T-helper 22 cell (primary cell): ENCODE measurements around the gene ULK3.
A peak's percentile ranks its signal among the peaks of the same experiment; 100 is the strongest.
"Not testable (repeated sequence)": the region's sequence is repeated elsewhere in the genome, so short reads cannot be mapped to it uniquely, and the experiment has no call there.

Experiments
- DNase-seq: peaks from one replicate; pipeline ENCODE4 v3.0.0-alpha.2; 2020; ENCODE audit warnings: low read depth

ULK3 gene

GRCh38 chr15:74842581-74843444 lies at the start of gene ULK3:
TSS of gene ULK3 (minus strand) at chr15:74843156. CDS start at chr15:74843105, 51 bp downstream.
- DNase-seq = peak; percentile 90

- no peak for DNase-seq
Observed at GRCh38 chr15:74892313-74892712, 49.4 kb upstream of the ULK3 start.

GRCh38 chr15:74891469-74891868 lies 48.5 kb upstream of the ULK3 start:
- DNase-seq = no peak

GRCh38 chr15:74890665-74890960 lies 47.7 kb upstream of the ULK3 start:
- no peak for DNase-seq

- DNase-seq = peak; percentile 74
Observed at GRCh38 chr15:74889883-74890664, 47.1 kb upstream of the ULK3 start, which contains the start of gene MPI. TSS of gene MPI (plus strand) at chr15:74890042. CDS start at chr15:74890074, 32 bp downstream.

GRCh38 chr15:74889390-74889882 lies 46.5 kb upstream of the ULK3 start:
- no peak for DNase-seq

- no peak for DNase-seq
Observed at GRCh38 chr15:74888716-74889115, 45.8 kb upstream of the ULK3 start.

- not testable (repeated sequence) for DNase-seq
Observed at GRCh38 chr15:74887537-74888193, 44.7 kb upstream of the ULK3 start.

- no peak for DNase-seq
Observed at GRCh38 chr15:74885461-74885860, 42.5 kb upstream of the ULK3 start.

GRCh38 chr15:74884428-74885223 lies 41.7 kb upstream of the ULK3 start:
- no peak for DNase-seq

GRCh38 chr15:74882528-74882927 lies 39.6 kb upstream of the ULK3 start:
- DNase-seq = no peak

GRCh38 chr15:74878273-74878672 lies 35.3 kb upstream of the ULK3 start:
- DNase-seq = no peak

GRCh38 chr15:74873756-74874424 lies 30.9 kb upstream of the ULK3 start:
- DNase-seq = no peak

GRCh38 chr15:74873036-74873755 lies 30.2 kb upstream of the ULK3 start, which contains the start of gene SCAMP2:
TSS of gene SCAMP2 (minus strand) at chr15:74873365. CDS start at chr15:74873255, 110 bp downstream.
- DNase-seq = peak; percentile 87

GRCh38 chr15:74872702-74873035 lies 29.7 kb upstream of the ULK3 start:
- DNase-seq = no peak

GRCh38 chr15:74870436-74871215 lies 27.7 kb upstream of the ULK3 start:
- DNase-seq = no peak

GRCh38 chr15:74869726-74870407 lies 26.9 kb upstream of the ULK3 start:
- DNase-seq = no peak

- no peak for DNase-seq
Observed at GRCh38 chr15:74869372-74869725, 26.4 kb upstream of the ULK3 start.

GRCh38 chr15:74868059-74868458 lies 25.1 kb upstream of the ULK3 start:
- DNase-seq = no peak
